GM18951 (cell line): ENCODE results near the gene NDUFB7.

Source experiments
- POLR2A ChIP-seq: IDR thresholded peaks from 4 replicates; pipeline ENCODE4 v1.6.1; 2011; ENCODE audit warnings: mild to moderate bottlenecking; ENCODE audit not compliant: insufficient read length, insufficient read depth; ENCODE audit errors: extremely low read depth
- in situ Hi-C: fragments of 300-500 bp; cut with MboI; formaldehyde crosslinking; loops from one replicate; pipeline ENCODE4 v1.12.0; 2022; ENCODE audit warnings: low sequenced_read_pairs, mixed read lengths, inconsistent platforms; ENCODE audit not compliant: unreplicated experiment

Gene NDUFB7

DNA sequence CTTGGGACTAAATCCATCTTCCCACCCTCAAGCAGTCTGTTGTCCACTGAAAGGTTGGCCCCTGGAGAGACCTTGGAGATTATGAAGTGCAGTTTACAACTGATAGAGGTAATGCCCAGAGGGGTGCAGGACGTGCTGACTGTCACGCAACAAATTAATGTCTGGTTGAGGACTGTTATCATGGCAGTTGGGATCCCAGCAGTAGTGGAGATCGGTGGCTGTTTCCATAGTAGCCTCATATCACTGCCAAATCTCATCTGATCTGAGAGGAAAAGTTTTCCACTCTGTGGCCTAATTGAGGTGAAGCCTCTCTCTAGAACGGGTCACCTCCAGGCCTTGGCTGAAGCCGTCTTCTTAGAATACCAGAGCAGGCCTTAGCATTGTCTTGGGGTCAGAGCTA, 38.4 kb downstream of the NDUFB7 start:
- in situ Hi-C loops, result no loop called here
- TF ChIP-seq POLR2A, result no peak

- in situ Hi-C loops, result no loop called here
Observed at GRCh38 chr19:14530506-14530905, 41.4 kb downstream of the NDUFB7 start.

DNA sequence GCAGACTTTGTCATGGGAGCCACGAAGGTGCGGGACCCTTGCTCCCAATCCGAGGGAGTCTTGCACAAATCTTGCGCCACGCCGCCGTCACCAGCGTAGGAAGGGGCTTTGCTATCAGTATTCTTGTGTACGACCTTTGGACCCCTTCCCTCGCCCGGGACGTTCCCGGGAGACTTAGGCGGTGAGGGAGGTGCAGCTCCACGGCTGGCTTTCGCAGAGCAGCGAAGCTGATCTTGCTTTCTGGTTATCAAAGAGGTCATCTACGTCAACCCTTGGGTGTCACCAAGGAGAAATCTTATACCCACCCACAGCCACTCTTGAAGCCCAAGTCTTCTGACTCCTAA, 41.9 kb downstream of the NDUFB7 start:
- TF ChIP-seq POLR2A, result no peak
- in situ Hi-C loops, result no loop called here

More at GRCh38 chr19:14530506-14530905, 41.4 kb downstream of the NDUFB7 start:
- no peak for TF ChIP-seq POLR2A

DNA sequence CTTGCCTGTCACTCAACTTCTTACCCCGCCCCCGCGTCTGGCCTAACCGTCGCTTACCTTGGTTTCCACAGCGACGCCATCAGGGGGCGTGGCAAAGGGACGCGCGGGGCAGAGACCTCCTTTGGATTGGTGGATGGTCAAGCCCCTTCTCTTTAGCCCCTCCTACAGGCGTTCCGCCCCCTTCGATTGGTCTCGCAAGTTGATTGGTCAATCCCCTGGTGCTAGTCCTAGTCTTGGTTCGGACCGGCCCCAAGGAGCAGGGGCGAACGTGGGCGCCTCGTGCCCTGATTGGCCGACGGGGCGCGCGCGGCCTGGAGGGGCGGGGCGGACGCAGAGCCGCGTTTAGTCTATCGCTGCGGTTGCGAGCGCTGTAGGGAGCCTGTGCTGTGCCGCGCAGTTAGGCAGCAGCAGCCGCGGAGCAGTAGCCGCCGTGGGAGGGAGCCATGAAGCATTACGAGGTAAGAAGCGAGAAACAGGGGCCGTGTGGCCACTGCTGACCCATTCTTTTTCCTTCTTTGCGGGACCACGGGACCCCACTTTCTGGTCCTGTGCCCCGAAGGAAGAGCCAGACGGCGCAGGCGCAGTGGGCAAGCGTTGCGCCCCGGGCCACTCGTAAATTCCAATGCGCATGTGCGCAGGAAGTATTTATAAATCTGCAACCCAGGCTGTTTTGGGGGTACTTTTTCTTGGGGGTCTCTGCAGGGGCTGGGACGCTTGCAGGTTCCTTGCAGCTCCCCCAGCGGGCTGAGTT, 42.4 kb downstream of the NDUFB7 start, which contains the start of gene TECR:
TSS of gene TECR (plus strand) at position 341 of the 751 bp plus-strand sequence. CDS start at position 444, 103 bp downstream.
- TF ChIP-seq POLR2A, result peak; percentile 98

DNA sequence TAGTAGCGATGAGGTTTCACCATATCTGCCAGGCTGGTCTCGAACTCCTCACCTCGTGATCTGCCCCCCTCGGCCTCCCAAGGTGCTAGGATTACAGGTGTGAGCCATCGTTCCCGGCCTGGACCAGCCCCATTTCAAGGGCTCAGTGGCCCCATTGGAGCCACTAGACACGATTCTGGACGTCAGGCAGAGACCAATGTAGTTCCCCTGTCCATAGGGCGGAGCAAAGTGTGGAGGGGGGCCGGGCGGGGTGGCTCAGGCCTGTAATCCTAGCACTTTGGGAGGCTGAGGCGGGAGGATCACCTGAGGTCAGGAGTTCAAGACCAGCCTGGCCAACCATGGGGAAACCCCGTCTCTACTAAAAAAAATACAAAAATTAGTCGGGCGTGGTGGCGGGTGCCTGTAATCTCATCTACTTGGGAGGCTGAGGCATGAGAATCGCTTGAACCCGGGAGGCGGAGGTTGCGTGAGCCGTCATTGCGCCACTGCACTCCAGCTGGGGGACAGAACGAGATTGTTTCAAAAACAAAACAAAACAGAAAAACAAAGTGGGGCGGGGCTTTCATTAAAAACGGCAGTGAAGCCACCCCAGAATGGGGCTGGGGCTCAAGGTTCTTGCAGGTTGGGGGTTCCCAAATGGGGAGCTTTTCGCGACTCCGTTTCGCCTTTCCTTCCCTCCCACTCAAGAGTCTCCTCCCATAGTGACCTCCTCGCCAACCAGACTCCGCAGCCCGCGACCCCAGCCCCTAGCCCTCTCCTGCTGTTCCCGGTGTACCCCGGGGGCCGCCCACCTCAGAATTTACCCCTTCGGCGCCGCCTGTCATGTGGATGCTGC, 43.2 kb downstream of the NDUFB7 start:
- in situ Hi-C loops, result no loop called here
- TF ChIP-seq POLR2A, result no peak

More for the DNA sequence above, 42.4 kb downstream of the NDUFB7 start, which contains the start of gene TECR:
- in situ Hi-C loops, result no loop called here

DNA sequence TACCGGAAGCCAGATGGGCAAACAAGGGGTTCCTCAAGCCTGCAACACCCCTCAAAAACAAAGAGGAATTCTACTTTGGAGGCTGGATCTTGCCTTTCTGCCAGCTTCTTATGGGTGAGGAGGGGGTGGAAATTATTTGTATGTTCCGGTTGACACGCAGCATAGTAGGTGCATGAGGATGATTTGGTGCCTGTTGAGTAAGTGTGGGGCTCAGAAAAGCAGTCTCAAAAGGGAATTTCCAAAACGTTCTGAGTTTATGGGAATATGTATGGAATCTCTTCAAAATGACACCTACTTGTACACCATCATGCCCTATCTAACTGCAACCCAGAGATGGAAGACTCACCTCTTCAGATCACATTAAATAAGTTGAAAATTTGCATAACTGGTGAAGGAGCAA, 45.4 kb downstream of the NDUFB7 start:
- in situ Hi-C loops, result no loop called here

DNA sequence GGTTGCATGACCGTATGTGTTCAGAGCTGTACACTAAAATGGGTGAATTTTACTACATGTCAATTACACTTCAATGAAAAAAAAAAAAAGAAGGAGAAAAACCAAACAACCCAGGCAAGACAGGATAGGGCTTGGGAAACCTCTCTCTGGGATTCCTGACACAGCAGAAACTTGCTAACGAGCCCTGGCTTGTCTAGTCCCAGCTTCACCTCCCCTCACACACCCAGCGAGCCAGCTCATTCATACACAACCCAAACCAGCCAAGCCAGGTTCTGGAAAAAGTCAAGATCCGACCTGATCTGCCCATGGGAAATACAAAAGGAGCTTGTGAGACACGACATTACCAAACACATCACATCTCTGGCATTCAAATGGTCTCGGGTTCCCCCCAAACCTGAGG, 46.1 kb downstream of the NDUFB7 start:
- in situ Hi-C loops, result no loop called here
- TF ChIP-seq POLR2A, result no peak

More for the DNA sequence above, 45.4 kb downstream of the NDUFB7 start:
- no peak for TF ChIP-seq POLR2A

DNA sequence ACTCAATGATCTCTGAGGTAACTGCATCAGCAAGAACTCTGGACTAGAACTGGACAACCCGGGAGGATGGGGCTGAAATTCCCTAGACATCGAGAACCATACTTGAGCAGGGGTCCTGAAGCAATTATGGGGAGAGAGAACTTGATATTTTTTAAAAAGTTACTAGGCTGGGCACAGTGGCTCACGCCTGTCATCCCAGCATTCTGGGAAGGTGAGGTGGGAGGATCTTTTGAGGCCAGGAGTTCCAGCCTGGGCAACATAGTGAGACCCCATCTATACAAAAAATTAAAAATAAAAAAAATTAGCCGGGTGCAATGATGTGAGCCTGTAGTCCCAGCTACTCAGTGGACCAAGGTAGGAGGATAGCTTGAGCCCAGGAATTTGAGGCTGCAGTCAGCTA, 51.3 kb downstream of the NDUFB7 start:
- no peak for TF ChIP-seq POLR2A
- in situ Hi-C loops, result no loop called here

- no peak for TF ChIP-seq POLR2A
- in situ Hi-C loops, result no loop called here
Observed at GRCh38 chr19:14519860-14520407, 51.9 kb downstream of the NDUFB7 start.

- no peak for TF ChIP-seq POLR2A
- in situ Hi-C loops, result no loop called here
Observed at GRCh38 chr19:14519245-14519859, 52.5 kb downstream of the NDUFB7 start.

- in situ Hi-C loops, result no loop called here
- peak; percentile 95 for TF ChIP-seq POLR2A
Observed at GRCh38 chr19:14517840-14518505, 53.9 kb downstream of the NDUFB7 start, which contains the start of gene DNAJB1. DNAJB1 (minus strand) TSS chr19:14518397; CDS start chr19:14518349, 48 bp downstream.

DNA sequence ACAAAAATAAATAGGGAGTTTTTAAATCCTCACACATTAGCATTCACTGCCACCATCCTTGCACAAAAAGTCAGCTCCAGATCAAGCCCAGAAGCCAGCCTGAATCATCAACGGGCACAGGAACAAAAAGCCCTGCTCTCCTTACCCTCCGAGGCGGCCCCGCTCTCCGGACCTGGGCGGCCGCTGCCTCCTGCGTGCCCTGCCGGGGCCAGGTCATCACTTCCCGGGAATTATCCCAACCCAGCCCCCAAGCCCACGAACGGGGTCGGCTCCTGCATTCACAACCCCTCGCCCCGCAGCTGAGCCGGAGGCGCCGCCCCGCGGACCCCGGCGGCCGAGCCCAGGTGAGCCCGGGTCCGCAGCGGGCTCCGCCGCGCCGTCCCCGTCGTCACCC, 54.4 kb downstream of the NDUFB7 start:
- in situ Hi-C loops, result no loop called here
- TF ChIP-seq POLR2A, result no peak
